CD4-positive, alpha-beta T cell treated with Interleukin-2 at 100 ng/mL for 4 hours (primary cell): ENCODE results near the gene PBRM1.
"Not testable (repeated sequence)": the region's sequence is repeated elsewhere in the genome, so short reads cannot be mapped to it uniquely, and the experiment has no call there.

Experiments used
- DNase-seq: peaks from one replicate; pipeline ENCODE4 v3.0.0-alpha.2; 2020; ENCODE audit warnings: low spot score

Gene PBRM1

GRCh38 chr3:52536369-52537164 lies 149.1 kb downstream of the PBRM1 start, which contains the start of gene UQCC5:
Gene UQCC5 (plus strand): TSS chr3:52536605. CDS start chr3:52536756, 151 bp downstream.
- DNase-seq, result peak; percentile 98

GRCh38 chr3:52536112-52536368 lies 149.7 kb downstream of the PBRM1 start:
- no peak for DNase-seq

- DNase-seq, result no peak
Observed at GRCh38 chr3:52535411-52536111, 150.2 kb downstream of the PBRM1 start.

- DNase-seq, result no peak
Observed at GRCh38 chr3:52534281-52535183, 151.2 kb downstream of the PBRM1 start.

- DNase-seq, result peak; percentile 56
Observed at GRCh38 chr3:52533623-52534280, 152.0 kb downstream of the PBRM1 start, which contains the start of gene NT5DC2. Gene NT5DC2 (minus strand): TSS chr3:52533857. CDS start chr3:52533737, 120 bp downstream.

GRCh38 chr3:52532838-52533622 lies 152.7 kb downstream of the PBRM1 start:
- DNase-seq, result peak; percentile 5

GRCh38 chr3:52532517-52532837 lies 153.2 kb downstream of the PBRM1 start:
- DNase-seq, result peak; percentile 18

- DNase-seq, result no peak
Observed at GRCh38 chr3:52531860-52532516, 153.7 kb downstream of the PBRM1 start.

- DNase-seq, result no peak
Observed at GRCh38 chr3:52530918-52531826, 154.5 kb downstream of the PBRM1 start.

GRCh38 chr3:52529376-52530333 lies 156.1 kb downstream of the PBRM1 start:
- DNase-seq, result no peak

- no peak for DNase-seq
Observed at GRCh38 chr3:52528586-52529375, 156.9 kb downstream of the PBRM1 start.

GRCh38 chr3:52527732-52528585 lies 157.8 kb downstream of the PBRM1 start:
- DNase-seq, result no peak

GRCh38 chr3:52527039-52527731 lies 158.5 kb downstream of the PBRM1 start:
- DNase-seq, result no peak

GRCh38 chr3:52526671-52527038 lies 159.1 kb downstream of the PBRM1 start:
- DNase-seq, result not testable (repeated sequence)

GRCh38 chr3:52525680-52526561 lies 159.8 kb downstream of the PBRM1 start:
- no peak for DNase-seq
